Tibial artery (tissue), 4 donors: ENCODE data around the gene MCRIP1.
A peak's percentile ranks its signal among the peaks of the same experiment; 100 is the strongest.

ENCODE experiments used
- DNase-seq, 2 donors: peaks; one replicate each; pipeline ENCODE4 v3.0.0-alpha.2; 2019
- H3K27ac ChIP-seq, 2 donors: fragments of 200-600 bp; sonication (generic) in 1 of 2; 1 replicate in 1 of 2; 2 replicates in 1 of 2; pipeline ENCODE4 v1.5.1; 2018 to 2019; ENCODE audit warnings: mild to moderate bottlenecking in 1 of 2
- H3K27me3 ChIP-seq, 2 donors: fragments of 200-600 bp; sonication (generic) in 1 of 2; one replicate each; pipeline versions ENCODE4 v1.5.1 to v1.6.0; 2016 to 2019
- H3K36me3 ChIP-seq, 3 donors: fragments of 200-600 bp; sonication (generic) in 2 of 3; one replicate each; pipeline ENCODE4 v1.5.1; 2016 to 2019; ENCODE audit warnings: mild to moderate bottlenecking in 2 of 3
- H3K4me1 ChIP-seq, 4 donors: fragments of 200-600 bp; sonication (generic) in 2 of 4; 1 replicate in 3 of 4; 2 replicates in 1 of 4; pipeline ENCODE4 v1.5.1; 2016 to 2019
- H3K4me3 ChIP-seq, 2 donors: fragments of 200-600 bp; sonication (generic) in 1 of 2; 1 replicate in 1 of 2; 2 replicates in 1 of 2; pipeline ENCODE4 v1.5.1; 2018 to 2019; ENCODE audit warnings: mild to moderate bottlenecking in 2 of 2
- H3K9me3 ChIP-seq, 3 donors: fragments of 200-600 bp; sonication (generic) in 1 of 3; one replicate each; pipeline ENCODE4 v1.5.1; 2016 to 2019
- CTCF ChIP-seq, 2 experiments: fragments of 200-600 bp in 1 of 2; fragments of 450-650 bp in 1 of 2; IDR thresholded peaks; one replicate each; pipeline ENCODE4 v1.5.1; 2017 to 2019; ENCODE audit warnings: antibody characterized with exemption in 2 of 2, mild to moderate bottlenecking in 1 of 2, moderate library complexity in 1 of 2
- intact Hi-C: fragments of 100-400 bp; cut with DNase I; formaldehyde crosslinking; loops from one replicate; pipeline ENCODE4 v1.15.0; 2023; ENCODE audit warnings: low total_unique reads

Gene MCRIP1

GRCh38 chr17:81804559-81805399 lies 28.3 kb downstream of the MCRIP1 start:
- Histone ChIP-seq H3K36me3 (no peaks in the 10 kb centered on the region), H3K4me1 (peaks cover 0 to 22% (median 17%) of the 10 kb centered on the region in 4 donors), H3K4me3 (peak overlapping the region in 1 of 2 donors; percentile 7), H3K27me3 (peaks cover 0 to 91% of the 10 kb centered on the region in 2 donors), H3K27ac (no peak overlapping the region), H3K9me3 (peaks cover 0 to 7% (median 0%) of the 10 kb centered on the region in 3 donors)
- DNase-seq = no peak
- TF ChIP-seq CTCF (IDR thresholded peaks at IDR 0.05) = no peak
- intact Hi-C loops = no loop called here

- no peak for TF ChIP-seq CTCF (IDR thresholded peaks at IDR 0.05)
- Histone ChIP-seq H3K27me3 (peaks cover 0 to 85% of the 10 kb centered on the region in 2 donors), H3K27ac (no peak within 1 kb of the TSS), H3K36me3 (no peaks in the 10 kb centered on the region), H3K4me1 (peaks cover 0 to 22% (median 17%) of the 10 kb centered on the region in 4 donors), H3K4me3 (peak within 1 kb of the TSS in 1 of 2 donors; percentile 7), H3K9me3 (peaks cover 0 to 7% (median 0%) of the 10 kb centered on the region in 3 donors)
- no peak for DNase-seq
- intact Hi-C loops = no loop called here
Measured at GRCh38 chr17:81803728-81804558, 29.1 kb downstream of the MCRIP1 start, which contains the start of gene GCGR. TSS of gene GCGR (plus strand) at chr17:81804150. CDS start at chr17:81809019, 4,869 bp downstream.

GRCh38 chr17:81802856-81803643 lies 30.0 kb downstream of the MCRIP1 start:
- Histone ChIP-seq H3K27me3 (peaks cover 0 to 79% of the 10 kb centered on the region in 2 donors), H3K4me3 (no peak overlapping the region), H3K9me3 (peaks cover 0 to 7% (median 0%) of the 10 kb centered on the region in 3 donors), H3K4me1 (peaks cover 0 to 22% (median 17%) of the 10 kb centered on the region in 4 donors), H3K27ac (no peak overlapping the region), H3K36me3 (no peaks in the 10 kb centered on the region)
- DNase-seq = no peak
- no peak for TF ChIP-seq CTCF (IDR thresholded peaks at IDR 0.05)
- intact Hi-C loops = no loop called here

- no peak for DNase-seq
- Histone ChIP-seq H3K27ac (no peak overlapping the region), H3K4me3 (no peak overlapping the region), H3K27me3 (peaks cover 0 to 71% of the 10 kb centered on the region in 2 donors), H3K4me1 (peaks cover 0 to 22% (median 17%) of the 10 kb centered on the region in 4 donors), H3K9me3 (peaks cover 0 to 7% (median 0%) of the 10 kb centered on the region in 3 donors), H3K36me3 (no peaks in the 10 kb centered on the region)
- intact Hi-C loops = no loop called here
- TF ChIP-seq CTCF (IDR thresholded peaks at IDR 0.05) = no peak
Measured at GRCh38 chr17:81802048-81802758, 30.9 kb downstream of the MCRIP1 start.
